Effector memory CD4-positive, alpha-beta T cell (primary cell): Measurements from ENCODE around the gene NFATC4.

Experiments
- DNase-seq, 3 donors: peaks; one replicate each; pipeline ENCODE4 v3.0.0-alpha.2; 2020
- H3K27ac ChIP-seq: 2 replicates; pipeline ENCODE4 v1.7.0; 2013; ENCODE audit warnings: mild to moderate bottlenecking, low read length, moderate library complexity; ENCODE audit not compliant: insufficient read depth, poor library complexity, severe bottlenecking
- H3K27me3 ChIP-seq: replicated peaks from 2 replicates; pipeline ENCODE4 v1.7.0; 2013; ENCODE audit warnings: mild to moderate bottlenecking, low read length; ENCODE audit not compliant: insufficient read depth, control insufficient read depth, poor library complexity, severe bottlenecking
- H3K36me3 ChIP-seq: 2 replicates; pipeline ENCODE4 v1.7.0; 2013; ENCODE audit warnings: mild to moderate bottlenecking, low read length, moderate library complexity; ENCODE audit not compliant: control insufficient read depth, insufficient read depth
- H3K4me1 ChIP-seq: 2 replicates; pipeline ENCODE4 v1.7.0; 2013; ENCODE audit warnings: low read length, mild to moderate bottlenecking; ENCODE audit not compliant: control insufficient read depth, insufficient read depth, poor library complexity, severe bottlenecking
- H3K4me3 ChIP-seq: 2 replicates; pipeline ENCODE4 v1.7.0; 2013; ENCODE audit warnings: low read length, low read depth, mild to moderate bottlenecking; ENCODE audit not compliant: insufficient read depth, poor library complexity, severe bottlenecking
- H3K9me3 ChIP-seq: 2 replicates; pipeline ENCODE4 v1.7.0; 2013; ENCODE audit warnings: mild to moderate bottlenecking, low read length, moderate library complexity; ENCODE audit not compliant: control insufficient read depth

NFATC4 gene

DNA sequence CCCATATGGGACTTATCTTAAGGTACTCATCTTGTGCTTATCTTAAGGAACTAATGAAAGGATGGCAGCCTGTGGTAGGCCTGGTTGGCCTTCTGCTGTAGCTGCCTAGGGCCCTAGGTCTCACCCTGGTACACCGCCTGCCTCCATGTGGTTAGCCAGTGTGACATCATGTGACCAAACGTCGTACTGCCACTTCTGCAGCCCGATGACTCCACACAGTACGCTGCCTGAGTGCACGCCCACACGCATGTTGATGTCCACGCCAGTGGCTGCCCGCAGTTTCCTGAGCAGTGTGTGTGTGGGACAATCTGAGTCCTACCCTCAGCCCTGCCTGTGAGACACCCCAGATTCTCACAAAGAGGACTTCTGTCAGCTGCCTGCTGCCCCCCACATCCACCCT lies 38.2 kb upstream of the NFATC4 start:
- Histone ChIP-seq H3K4me3 (no peak overlapping the region), H3K27ac (no peak overlapping the region), H3K9me3 (no peaks in the 10 kb centered on the region), H3K27me3 (peaks cover 3% of the 10 kb centered on the region), H3K36me3 (no peaks in the 10 kb centered on the region), H3K4me1 (peaks cover 44% of the 10 kb centered on the region)
- peak; percentile 55 to 74 (median 59) for DNase-seq

DNA sequence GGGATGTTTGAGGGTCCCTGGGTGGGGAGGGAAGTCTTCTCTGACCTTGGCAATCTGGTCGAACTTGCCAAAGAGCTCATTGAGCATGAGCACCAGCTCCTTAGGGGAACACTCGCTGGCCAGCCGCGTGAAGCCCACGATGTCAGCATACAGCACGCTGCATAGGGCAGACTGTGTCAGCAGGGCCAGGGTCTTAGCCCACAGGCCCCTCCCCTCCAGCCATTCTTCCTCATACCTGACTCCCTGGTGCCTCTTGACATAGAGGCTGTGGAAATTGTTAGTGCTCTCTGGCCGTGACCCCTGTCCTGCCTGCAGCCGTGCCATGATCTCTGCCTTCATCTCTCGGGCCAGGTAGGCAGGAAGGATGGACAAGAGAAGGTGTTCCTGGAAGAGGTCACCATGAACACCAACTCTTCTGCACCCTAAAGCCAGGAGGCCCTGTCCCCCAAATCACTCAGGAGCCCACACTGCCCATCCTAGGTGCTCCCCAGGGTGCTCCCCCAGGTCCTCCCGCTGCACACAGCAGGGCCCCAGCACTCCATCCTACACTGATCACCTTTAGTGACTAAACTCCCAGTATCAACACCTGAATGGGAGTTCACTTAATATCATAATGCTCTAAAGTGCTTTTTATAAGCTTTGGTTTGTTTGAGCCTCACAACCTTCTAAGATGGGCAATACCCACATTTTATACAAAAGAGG lies 36.9 kb upstream of the NFATC4 start:
- Histone ChIP-seq H3K4me3 (no peak overlapping the region), H3K9me3 (no peaks in the 10 kb centered on the region), H3K36me3 (no peaks in the 10 kb centered on the region), H3K27ac (no peak overlapping the region), H3K4me1 (peaks cover 48% of the 10 kb centered on the region), H3K27me3 (peaks cover 8% of the 10 kb centered on the region)
- no peak for DNase-seq

DNA sequence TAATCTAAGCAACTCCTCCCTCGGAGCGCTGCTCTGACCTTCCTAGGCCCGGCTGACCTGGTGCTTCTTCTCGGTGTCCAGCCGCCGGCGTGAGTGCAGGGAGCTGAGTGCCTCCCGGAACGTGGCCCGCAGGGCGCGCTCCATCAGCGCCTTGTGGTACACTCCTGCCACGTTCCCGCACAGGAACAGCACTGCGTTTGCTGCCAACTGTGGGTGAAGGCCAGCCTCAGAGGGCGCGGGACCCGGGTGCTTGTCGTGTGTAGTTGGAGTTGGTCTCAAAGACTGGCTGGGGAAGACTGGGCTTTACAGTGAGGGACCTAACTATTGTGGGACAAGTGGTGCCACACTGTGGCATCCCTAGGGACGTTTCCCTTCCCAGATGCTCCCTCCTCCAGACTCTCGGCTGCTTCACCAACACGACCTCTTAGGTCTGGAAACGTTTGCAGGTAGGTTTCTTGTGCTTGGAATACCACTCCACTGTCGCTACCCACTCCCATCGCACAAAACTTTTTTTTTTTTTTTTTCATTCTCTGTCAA lies 36.2 kb upstream of the NFATC4 start:
- no peak overlapping the region for H3K4me3 ChIP-seq

DNA sequence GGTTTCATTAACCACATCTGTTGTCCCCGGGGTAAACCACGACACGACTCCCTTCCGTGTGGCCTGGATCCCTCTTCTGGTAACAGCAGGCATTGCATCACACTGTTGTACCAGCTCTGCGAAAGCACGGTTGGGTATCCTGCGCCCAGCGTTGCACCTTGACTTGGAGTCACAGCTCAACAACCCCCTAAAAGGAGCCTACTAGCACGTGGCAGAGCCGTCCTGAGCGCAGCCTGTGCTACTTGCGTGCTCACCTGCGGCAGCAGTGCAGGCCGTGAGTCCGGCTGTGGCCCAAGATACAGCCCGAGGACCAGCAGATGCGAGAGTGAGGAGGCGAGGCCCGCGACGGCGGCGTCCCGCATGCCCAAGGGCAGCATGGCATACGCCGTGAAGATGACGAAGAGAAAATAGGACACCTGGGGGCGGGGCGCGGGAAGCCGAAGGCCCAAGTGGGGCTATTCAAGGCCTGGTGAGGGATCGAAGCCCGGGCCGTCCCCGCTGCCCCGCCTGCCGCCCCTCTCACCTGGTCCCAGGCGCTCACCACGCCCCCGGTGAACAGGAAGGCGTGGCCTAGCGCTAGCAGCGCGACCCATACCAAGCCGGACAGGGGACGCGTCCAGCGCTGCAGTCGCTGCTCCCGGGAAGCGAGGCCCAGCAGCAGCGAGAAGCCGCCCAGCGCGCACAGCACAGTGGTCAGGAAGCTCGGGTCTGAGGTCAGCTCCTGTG lies 35.6 kb upstream of the NFATC4 start:
- Histone ChIP-seq H3K27ac (no peak overlapping the region), H3K36me3 (peaks cover 3% of the 10 kb centered on the region), H3K27me3 (peaks cover 8% of the 10 kb centered on the region), H3K4me3 (peak overlapping the region; percentile 43), H3K9me3 (no peaks in the 10 kb centered on the region), H3K4me1 (peaks cover 44% of the 10 kb centered on the region)
- peak; percentile 76 to 80 (median 77) for DNase-seq

More for the DNA sequence above, 36.2 kb upstream of the NFATC4 start:
- H3K27me3 ChIP-seq, result peaks cover 8% of the 10 kb centered on the region
- peaks cover 48% of the 10 kb centered on the region for H3K4me1 ChIP-seq
- H3K27ac ChIP-seq, result no peak overlapping the region
- no peaks in the 10 kb centered on the region for H3K9me3 ChIP-seq
- no peaks in the 10 kb centered on the region for H3K36me3 ChIP-seq
- DNase-seq, result no peak

DNA sequence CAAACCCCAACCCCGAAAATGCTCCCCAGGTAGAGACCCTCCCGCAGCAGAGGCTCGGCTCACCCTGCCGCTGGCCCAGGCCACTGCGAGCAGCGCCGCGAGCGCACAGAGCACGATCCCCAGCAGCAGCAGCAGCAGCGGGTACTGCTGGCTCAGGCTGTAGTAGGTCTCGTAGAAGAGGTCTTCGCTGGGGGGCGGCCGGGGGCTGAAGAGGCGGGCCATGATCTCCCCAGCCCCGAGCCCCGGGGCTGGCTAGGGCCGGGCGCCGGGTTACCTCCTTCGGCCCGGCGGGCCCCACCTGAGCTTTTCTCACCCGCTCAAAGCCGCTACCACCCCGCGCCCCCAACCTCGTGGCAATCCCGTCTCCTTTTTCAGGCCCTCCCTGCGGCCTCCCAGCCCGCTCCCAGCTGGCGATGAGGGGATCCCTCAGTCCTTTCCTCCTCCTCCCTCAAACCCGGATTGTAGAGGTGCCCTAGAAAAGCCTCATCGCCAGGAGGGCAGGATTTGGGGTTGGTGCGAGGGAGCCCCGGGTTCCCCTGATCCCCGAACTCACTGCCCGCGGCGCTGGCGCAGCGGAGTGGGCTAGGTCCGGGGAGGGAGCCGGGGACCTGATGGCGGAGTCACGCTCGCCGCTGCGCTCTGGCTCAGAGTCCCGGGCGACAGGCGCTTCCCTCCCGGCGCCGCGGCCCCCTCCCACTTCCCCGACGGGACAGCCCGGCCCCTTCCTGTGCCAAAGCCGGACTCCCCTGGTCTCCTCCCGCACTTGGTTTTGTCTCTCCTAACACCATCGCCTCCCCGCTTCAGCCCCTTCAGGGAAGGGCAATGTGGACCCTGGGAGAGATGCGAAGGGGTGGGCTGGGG lies 33.3 kb upstream of the NFATC4 start, which contains the start of gene ADCY4:
Gene ADCY4, minus strand, starts transcription at position 641 of the 861 bp plus-strand sequence. Its CDS starts 419 bp downstream, at position 222.
- Histone ChIP-seq H3K27me3 (peaks cover 8% of the 10 kb centered on the region), H3K27ac (no peak within 1 kb of the TSS), H3K4me1 (peaks cover 42% of the 10 kb centered on the region), H3K4me3 (peak within 1 kb of the TSS; percentile 10), H3K9me3 (no peaks in the 10 kb centered on the region), H3K36me3 (peaks cover 11% of the 10 kb centered on the region)
- no peak for DNase-seq

DNA sequence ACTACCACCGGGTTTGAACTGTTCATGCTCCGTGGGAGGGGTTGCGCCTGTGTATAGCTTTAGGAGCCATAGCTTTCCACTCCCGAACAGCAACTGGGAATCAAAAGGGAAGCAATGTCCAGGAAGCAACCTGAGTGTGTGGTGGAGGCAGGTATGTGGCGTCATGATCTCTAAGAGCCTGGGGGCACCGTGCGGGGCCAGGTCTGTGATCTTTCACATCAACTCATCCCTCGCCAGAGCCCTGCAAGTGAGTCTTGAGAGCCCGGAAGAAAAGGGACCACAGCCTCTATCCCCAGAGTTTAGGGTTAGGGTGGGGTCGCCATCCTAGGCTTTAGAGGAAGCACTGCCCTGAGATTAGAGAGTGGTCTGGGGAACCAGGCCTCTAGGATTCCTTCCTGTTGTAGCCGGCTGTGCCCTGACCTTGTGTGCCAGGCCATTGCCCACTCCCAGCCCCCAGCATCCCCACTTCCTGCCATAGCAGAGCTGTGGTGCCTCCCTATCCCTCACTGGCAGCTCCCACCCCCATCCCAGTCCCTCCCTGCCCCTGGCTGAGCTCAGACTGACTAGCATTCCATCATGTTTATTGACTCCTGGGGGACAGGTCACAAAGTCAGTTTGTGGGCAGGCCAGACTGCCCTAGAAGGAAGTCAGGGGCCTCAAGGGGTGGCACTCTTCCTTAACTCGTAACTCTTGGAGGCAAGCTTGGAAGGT lies 32.4 kb upstream of the NFATC4 start:
- Histone ChIP-seq H3K27me3 (peaks cover 8% of the 10 kb centered on the region), H3K4me3 (no peak overlapping the region), H3K27ac (no peak overlapping the region), H3K9me3 (no peaks in the 10 kb centered on the region), H3K4me1 (peaks cover 45% of the 10 kb centered on the region), H3K36me3 (peaks cover 11% of the 10 kb centered on the region)
- DNase-seq, result no peak

DNA sequence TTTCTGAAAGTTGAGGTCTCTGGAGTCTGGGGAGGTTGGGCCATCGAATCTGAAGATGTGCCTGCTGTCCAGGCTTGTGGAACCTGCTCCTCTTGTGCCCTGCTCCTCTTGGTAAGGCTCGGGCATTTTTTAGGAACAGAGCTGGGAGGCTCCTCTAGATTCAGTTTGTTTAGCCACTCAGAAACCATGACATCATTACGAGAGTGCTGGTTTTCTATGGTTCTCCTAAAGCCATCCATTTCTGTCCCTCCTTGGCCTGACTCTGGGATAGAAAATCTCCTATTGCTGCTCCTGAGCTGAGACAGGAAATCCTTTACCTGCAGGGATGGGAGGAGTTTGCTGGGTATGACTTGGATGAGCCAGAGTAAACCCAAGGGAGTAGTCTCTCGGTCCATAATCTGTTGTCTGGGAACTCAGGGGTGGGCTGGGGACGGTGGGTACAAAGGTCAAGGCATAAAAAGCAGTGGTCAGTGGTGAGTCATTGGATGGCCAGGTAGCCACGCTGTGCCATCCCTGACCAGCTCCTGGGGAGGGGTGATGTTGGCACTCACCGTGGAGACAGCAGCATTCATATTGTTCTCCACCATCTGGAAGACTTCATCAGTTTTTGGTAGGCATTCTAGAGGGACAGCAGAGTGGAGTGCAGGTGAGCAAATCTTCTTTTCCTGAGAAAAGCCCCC lies 30.7 kb upstream of the NFATC4 start:
- Histone ChIP-seq H3K36me3 (peaks cover 11% of the 10 kb centered on the region), H3K4me1 (peaks cover 37% of the 10 kb centered on the region), H3K4me3 (no peak overlapping the region), H3K9me3 (no peaks in the 10 kb centered on the region), H3K27ac (no peak overlapping the region), H3K27me3 (peaks cover 8% of the 10 kb centered on the region)
- no peak for DNase-seq

DNA sequence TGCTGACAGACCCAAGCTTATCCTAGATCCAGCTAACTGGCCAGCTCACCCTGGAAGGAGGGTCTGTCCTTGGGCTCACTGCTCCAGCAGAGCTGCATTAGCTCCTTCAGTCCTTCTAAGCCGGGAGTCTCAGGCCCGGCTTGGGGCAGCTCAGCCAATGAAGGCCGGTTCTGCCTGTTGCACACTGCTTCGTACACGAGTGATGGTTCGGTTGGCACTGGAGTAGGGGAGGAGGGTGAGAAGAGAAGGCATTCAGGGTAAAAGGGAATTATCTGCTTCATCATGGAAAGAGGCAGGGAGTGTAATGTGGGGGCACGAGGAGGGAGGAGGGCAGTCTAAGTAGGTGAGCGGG lies 30.2 kb upstream of the NFATC4 start:
- Histone ChIP-seq H3K9me3 (no peaks in the 10 kb centered on the region), H3K4me3 (no peak overlapping the region), H3K4me1 (peaks cover 32% of the 10 kb centered on the region), H3K36me3 (peaks cover 11% of the 10 kb centered on the region), H3K27ac (no peak overlapping the region), H3K27me3 (peaks cover 8% of the 10 kb centered on the region)
- DNase-seq, result no peak

DNA sequence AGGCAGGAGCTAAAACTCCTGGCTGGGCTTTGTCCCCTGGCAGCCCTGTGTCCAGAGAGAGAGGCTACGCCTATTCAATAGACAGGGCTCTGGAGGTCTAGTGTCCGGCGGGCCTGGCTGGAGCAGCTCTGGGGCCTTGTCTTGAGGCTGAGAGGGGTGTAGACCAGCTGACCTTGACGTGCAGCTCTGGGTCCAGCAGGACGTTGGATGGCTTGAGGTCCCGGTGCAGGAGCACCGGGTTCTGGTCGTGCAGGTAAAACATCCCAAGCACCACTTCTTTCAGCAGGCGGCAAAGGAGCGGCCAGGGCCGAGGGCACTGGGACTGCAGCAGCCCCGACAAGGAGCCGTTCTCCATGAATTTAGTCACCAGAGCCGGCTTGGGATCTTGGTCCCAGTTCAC lies 29.1 kb upstream of the NFATC4 start:
- peaks cover 8% of the 10 kb centered on the region for H3K27me3 ChIP-seq
- peaks cover 11% of the 10 kb centered on the region for H3K36me3 ChIP-seq
- H3K9me3 ChIP-seq, result no peaks in the 10 kb centered on the region
- peak overlapping the region; percentile 76 for H3K4me3 ChIP-seq
- H3K27ac ChIP-seq, result no peak overlapping the region
- no peak for DNase-seq
- peaks cover 25% of the 10 kb centered on the region for H3K4me1 ChIP-seq
